ENCODE results near the gene TBC1D22A. TPM values are rescaled to one million over a fixed set of nuclear protein-coding genes. Genes with fewer than 3 reads are reported as not detected.

The TBC1D22A gene
- total RNA-seq, 1 donor from 2014 or later = 87.8 TPM

DNA sequence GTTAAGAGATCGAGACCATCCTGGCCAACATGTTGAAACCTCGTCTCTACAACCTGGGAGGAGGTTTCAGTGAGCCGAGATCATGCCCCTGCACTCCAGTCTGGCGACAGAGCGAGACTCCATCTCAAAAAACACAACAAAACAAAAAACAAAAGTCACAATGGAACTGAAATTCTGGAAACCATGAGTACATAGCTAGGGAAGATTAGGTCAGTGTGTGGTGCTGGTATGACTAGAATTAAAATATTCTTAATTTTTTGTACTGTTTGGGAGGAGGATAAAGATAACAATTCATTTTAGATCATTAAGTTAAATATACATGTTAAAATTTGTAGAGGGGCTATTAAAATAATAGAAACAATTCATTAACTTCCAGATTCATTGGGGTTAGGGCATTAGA, 344.4 kb downstream of the TBC1D22A start:
- Histone ChIP-seq H3K27me3 (no peaks in the 10 kb centered on the region), H3K4me3 (no peak overlapping the region), H3K9me3 (no peaks in the 10 kb centered on the region), H3K36me3 (peaks cover 0 to 2% of the 10 kb centered on the region in 2 donors), H3K27ac (no peak overlapping the region), H3K4me1 (no peaks in the 10 kb centered on the region)
- TF ChIP-seq, protein P1, sequence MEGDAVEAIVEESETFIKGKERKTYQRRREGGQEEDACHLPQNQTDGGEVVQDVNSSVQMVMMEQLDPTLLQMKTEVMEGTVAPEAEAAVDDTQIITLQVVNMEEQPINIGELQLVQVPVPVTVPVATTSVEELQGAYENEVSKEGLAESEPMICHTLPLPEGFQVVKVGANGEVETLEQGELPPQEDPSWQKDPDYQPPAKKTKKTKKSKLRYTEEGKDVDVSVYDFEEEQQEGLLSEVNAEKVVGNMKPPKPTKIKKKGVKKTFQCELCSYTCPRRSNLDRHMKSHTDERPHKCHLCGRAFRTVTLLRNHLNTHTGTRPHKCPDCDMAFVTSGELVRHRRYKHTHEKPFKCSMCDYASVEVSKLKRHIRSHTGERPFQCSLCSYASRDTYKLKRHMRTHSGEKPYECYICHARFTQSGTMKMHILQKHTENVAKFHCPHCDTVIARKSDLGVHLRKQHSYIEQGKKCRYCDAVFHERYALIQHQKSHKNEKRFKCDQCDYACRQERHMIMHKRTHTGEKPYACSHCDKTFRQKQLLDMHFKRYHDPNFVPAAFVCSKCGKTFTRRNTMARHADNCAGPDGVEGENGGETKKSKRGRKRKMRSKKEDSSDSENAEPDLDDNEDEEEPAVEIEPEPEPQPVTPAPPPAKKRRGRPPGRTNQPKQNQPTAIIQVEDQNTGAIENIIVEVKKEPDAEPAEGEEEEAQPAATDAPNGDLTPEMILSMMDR (IDR thresholded peaks at IDR 0.05) = no peak
- no peak for DNase-seq (ENCODE audit: low spot score in 2 of 2)
- intact Hi-C loops (cut with DNase I) = no loop called here

- H3K27ac ChIP-seq = no peak overlapping the region
- no peak for DNase-seq (ENCODE audit: low spot score in 2 of 2)
- no peak overlapping the region for H3K4me3 ChIP-seq
- H3K4me1 ChIP-seq = no peaks in the 10 kb centered on the region
- no peaks in the 10 kb centered on the region for H3K27me3 ChIP-seq
- H3K36me3 ChIP-seq = peaks cover 0 to 8% of the 10 kb centered on the region in 2 donors
- intact Hi-C loops (cut with DNase I) = no loop called here
- TF ChIP-seq, protein P1 (IDR thresholded peaks at IDR 0.05) = no peak
- H3K9me3 ChIP-seq = no peaks in the 10 kb centered on the region
Observed at GRCh38 chr22:47107431-47107830, 345.0 kb downstream of the TBC1D22A start.

DNA sequence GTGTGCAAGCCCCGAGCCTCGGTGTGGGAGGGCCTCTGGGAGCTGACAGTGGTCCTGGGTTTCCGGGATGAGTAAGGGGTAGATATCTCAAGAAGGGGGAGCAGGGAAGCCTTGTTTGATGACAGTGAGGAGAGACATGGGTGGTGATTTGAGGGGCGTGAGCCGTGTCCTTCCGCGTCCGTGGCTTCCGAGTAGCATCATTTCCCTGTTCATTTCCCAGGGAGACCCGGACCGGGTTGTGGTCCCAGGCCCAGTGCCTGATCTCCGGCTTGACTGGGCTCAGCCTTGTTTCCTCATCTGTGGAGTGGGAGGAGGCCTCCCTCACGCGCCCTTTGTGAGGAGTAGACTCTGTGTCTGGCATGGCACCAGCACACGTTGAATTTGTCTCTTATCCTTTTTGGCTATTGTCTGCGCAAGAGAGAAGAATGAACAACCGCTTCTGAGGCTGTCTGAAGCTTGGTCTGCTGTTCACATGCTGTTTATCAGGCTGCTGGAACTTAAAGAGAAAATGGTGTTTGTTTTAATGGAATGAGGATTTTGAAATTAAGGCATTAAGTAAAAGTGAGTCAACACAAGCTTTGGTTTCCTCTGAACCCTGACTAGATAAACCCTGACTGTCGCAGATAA, 348.5 kb downstream of the TBC1D22A start:
- H3K36me3 ChIP-seq = peaks cover 3 to 13% of the 10 kb centered on the region in 2 donors
- TF ChIP-seq, protein P1 (IDR thresholded peaks at IDR 0.05) = no peak
- H3K4me1 ChIP-seq = no peaks in the 10 kb centered on the region
- H3K27ac ChIP-seq = no peak overlapping the region
- no peak for DNase-seq (ENCODE audit: low spot score in 2 of 2)
- no peaks in the 10 kb centered on the region for H3K27me3 ChIP-seq
- intact Hi-C loops (cut with DNase I) = no loop called here
- H3K4me3 ChIP-seq = no peak overlapping the region
- no peaks in the 10 kb centered on the region for H3K9me3 ChIP-seq

DNA sequence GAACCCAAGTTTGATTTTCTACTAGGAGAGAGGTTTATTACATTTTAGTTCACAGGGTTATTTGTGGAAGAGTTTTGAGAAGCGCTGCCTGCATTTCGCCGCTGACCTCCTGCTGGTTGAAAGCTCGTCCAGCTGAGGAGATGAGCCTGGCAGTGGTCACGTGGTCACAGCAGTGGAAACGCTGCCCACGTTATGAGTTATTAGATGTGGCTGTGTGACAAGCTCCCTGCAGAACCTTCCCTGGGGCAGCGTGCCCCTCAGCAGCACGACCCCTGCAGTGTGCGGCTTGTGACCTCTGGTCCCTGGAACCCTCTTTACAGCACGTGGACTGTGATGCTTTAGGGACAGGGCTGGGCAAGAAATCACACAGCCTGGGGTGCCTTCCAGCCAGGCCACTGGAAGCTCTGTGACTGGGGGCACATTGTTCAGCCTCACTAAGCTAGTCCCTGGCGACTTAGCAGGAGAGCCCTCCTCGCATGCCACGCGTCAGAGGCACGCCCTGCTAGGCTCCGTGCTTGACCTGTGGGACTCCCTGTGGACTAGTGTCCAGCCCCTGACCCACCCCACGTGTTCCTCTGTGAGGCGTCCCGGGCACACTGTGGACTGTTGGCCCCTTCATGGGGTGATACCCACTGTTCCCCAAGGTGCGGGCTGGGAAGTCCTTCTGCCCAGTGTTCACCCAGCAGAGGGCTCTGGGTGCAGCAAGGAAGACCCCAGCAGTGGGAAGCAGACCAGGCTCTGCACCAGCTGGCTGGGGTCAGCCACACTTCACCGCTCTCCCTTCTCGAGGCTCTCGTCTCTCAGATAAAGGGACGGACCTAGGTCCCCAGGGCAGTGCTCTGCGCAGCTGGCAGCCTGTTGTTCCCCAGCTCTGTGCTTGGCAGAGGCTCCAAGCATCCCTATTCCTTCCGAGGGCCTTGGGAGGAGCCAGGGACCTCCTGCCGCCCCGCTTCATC, 349.5 kb downstream of the TBC1D22A start:
- Histone ChIP-seq H3K4me1 (no peaks in the 10 kb centered on the region), H3K9me3 (no peaks in the 10 kb centered on the region), H3K27ac (no peak overlapping the region), H3K4me3 (no peak overlapping the region), H3K27me3 (no peaks in the 10 kb centered on the region), H3K36me3 (peaks cover 3 to 13% of the 10 kb centered on the region in 2 donors)
- TF ChIP-seq, protein P1 (IDR thresholded peaks at IDR 0.05) = no peak
- DNase-seq (ENCODE audit: low spot score in 2 of 2) = no peak
- intact Hi-C loops (cut with DNase I) = no loop called here

DNA sequence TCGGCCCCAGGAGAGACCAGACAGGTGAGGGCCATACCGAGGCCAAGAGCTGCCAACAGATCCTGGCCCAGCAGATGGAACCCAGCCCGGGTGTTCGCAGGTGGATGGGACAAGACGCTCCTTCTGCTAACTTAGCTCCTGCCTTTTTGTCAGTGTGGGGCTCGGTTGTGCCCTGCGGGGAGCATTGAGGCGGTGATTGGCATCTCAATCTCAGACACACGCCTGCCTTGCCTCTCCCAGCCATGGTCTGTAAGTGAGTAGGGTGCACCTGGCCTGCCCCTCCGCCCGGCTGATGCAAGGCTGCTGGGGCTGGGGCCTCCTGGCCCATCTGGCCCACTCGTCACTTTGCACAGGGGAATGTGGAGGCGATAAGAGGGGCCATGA, 350.1 kb downstream of the TBC1D22A start:
- H3K27ac ChIP-seq = no peak overlapping the region
- H3K27me3 ChIP-seq = no peaks in the 10 kb centered on the region
- no peaks in the 10 kb centered on the region for H3K4me1 ChIP-seq
- DNase-seq (ENCODE audit: low spot score in 2 of 2) = no peak
- peaks cover 3 to 13% of the 10 kb centered on the region in 2 donors for H3K36me3 ChIP-seq
- intact Hi-C loops (cut with DNase I) = no loop called here
- no peaks in the 10 kb centered on the region for H3K9me3 ChIP-seq
- no peak overlapping the region for H3K4me3 ChIP-seq
- TF ChIP-seq, protein P1 (IDR thresholded peaks at IDR 0.05) = no peak

Measured in ascending aorta (tissue), 2 donors.